Measurements from ENCODE around the gene COBL. TPM values are rescaled to one million over a fixed set of nuclear protein-coding genes. Genes with fewer than 3 reads are reported as not detected.

COBL gene
- total RNA-seq, 1 donor from 2014 or later: 6.3 TPM

DNA sequence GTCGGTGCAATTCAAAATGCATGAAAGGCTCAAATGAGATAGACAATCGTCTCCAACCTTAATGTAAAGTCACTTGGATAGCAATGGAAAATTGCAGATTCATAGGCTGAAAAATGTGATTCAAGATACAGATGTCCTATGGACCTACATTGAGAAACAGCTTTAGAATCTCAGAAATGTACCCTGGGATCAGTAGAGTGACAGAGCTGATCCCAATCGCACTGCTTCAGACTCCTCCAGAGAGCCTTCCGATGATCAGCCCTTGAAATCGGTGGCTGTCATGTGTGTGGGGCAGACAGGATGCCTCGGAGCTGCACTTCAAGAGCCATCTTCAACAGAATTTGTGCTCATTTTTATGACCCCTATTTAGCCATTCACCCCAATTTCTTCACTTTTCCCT lies 293.8 kb downstream of the COBL start:
- Histone ChIP-seq H3K9me3 (ENCODE audit: low read depth) (no peaks in the 10 kb centered on the region), H3K4me1 (no peaks in the 10 kb centered on the region), H2AFZ (replicated peaks) (no peak overlapping the region), H3K27me3 (no peaks in the 10 kb centered on the region), H3K27ac (no peak overlapping the region), H3K36me3 (no peaks in the 10 kb centered on the region), H3K9ac (no peak overlapping the region), H3K4me2 (no peak overlapping the region), H4K20me1 (ENCODE audit: low read depth) (no peaks in the 10 kb centered on the region), H3F3A (ENCODE audit: low read depth) (no peaks in the 10 kb centered on the region), H3K79me2 (ENCODE audit: low read depth) (no peaks in the 10 kb centered on the region), H3K4me3 (no peak overlapping the region)
- Mint-ChIP-seq H3K27ac (no peak overlapping the region), H3K4me3 (no peak overlapping the region), H3K4me1 (peaks cover 8% of the 10 kb centered on the region), H3K9me3 (no peaks in the 10 kb centered on the region), H3K27me3 (ENCODE audit: insufficient read depth, low read depth) (peaks cover 2% of the 10 kb centered on the region), H3K36me3 (no peaks in the 10 kb centered on the region)
- no peak for DNase-seq (ENCODE audit: low spot score)
- TF ChIP-seq EZH2phosphoT487 (IDR thresholded peaks at IDR 0.05) (no peak), EZH2 (IDR thresholded peaks at IDR 0.05) (no peak)
- TF ChIP-seq, protein P1, sequence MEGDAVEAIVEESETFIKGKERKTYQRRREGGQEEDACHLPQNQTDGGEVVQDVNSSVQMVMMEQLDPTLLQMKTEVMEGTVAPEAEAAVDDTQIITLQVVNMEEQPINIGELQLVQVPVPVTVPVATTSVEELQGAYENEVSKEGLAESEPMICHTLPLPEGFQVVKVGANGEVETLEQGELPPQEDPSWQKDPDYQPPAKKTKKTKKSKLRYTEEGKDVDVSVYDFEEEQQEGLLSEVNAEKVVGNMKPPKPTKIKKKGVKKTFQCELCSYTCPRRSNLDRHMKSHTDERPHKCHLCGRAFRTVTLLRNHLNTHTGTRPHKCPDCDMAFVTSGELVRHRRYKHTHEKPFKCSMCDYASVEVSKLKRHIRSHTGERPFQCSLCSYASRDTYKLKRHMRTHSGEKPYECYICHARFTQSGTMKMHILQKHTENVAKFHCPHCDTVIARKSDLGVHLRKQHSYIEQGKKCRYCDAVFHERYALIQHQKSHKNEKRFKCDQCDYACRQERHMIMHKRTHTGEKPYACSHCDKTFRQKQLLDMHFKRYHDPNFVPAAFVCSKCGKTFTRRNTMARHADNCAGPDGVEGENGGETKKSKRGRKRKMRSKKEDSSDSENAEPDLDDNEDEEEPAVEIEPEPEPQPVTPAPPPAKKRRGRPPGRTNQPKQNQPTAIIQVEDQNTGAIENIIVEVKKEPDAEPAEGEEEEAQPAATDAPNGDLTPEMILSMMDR (IDR thresholded peaks at IDR 0.05): no peak

DNA sequence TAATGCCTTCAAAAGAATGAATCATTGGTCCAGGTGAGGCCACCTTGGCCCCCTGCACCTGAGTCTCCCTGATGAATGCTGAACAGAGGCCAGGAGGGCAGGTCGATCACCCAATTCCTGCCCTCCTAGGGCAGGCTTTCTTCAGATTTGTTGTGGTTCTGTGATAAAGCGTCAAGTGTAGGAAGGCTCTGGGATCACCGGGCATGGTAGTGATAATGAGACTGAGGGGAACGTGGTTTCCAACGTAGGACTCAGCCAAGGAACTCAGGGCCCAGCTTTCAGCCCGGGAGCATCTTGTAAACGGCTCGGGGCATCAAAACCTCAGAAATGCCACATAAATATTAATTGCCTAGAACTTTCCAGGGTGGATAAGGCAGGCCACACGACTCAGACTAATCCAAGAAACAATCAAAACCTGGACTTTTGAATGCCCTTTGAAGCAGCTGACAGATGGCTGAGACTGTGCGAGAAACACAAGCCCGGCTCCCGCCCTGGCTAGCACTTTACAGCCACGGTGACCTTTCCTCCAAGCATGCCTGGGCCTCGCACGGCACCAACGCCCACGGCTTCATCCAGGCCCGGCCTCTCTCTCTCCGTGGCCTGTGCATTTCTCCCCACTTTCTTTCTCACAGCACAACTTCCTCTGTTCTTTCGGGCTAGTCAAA lies 294.6 kb downstream of the COBL start:
- no peaks in the 10 kb centered on the region for H3K9me3 ChIP-seq (ENCODE audit: low read depth)
- no peak overlapping the region for H3K27ac Mint-ChIP-seq
- no peak for TF ChIP-seq EZH2phosphoT487 (IDR thresholded peaks at IDR 0.05)
- no peaks in the 10 kb centered on the region for H3K4me1 ChIP-seq
- H3K4me1 Mint-ChIP-seq: peaks cover 8% of the 10 kb centered on the region
- H3K27me3 Mint-ChIP-seq (ENCODE audit: insufficient read depth, low read depth): peaks cover 2% of the 10 kb centered on the region
- no peak for DNase-seq (ENCODE audit: low spot score)
- no peaks in the 10 kb centered on the region for H3K36me3 Mint-ChIP-seq
- H2AFZ ChIP-seq (replicated peaks): no peak overlapping the region
- H3K27ac ChIP-seq: no peak overlapping the region
- H4K20me1 ChIP-seq (ENCODE audit: low read depth): no peaks in the 10 kb centered on the region
- no peak overlapping the region for H3K4me3 Mint-ChIP-seq
- H3K79me2 ChIP-seq (ENCODE audit: low read depth): no peaks in the 10 kb centered on the region
- H3K27me3 ChIP-seq: no peaks in the 10 kb centered on the region
- no peak overlapping the region for H3K4me2 ChIP-seq
- no peaks in the 10 kb centered on the region for H3K36me3 ChIP-seq
- no peaks in the 10 kb centered on the region for H3K9me3 Mint-ChIP-seq
- no peaks in the 10 kb centered on the region for H3F3A ChIP-seq (ENCODE audit: low read depth)
- no peak overlapping the region for H3K9ac ChIP-seq
- H3K4me3 ChIP-seq: no peak overlapping the region

DNA sequence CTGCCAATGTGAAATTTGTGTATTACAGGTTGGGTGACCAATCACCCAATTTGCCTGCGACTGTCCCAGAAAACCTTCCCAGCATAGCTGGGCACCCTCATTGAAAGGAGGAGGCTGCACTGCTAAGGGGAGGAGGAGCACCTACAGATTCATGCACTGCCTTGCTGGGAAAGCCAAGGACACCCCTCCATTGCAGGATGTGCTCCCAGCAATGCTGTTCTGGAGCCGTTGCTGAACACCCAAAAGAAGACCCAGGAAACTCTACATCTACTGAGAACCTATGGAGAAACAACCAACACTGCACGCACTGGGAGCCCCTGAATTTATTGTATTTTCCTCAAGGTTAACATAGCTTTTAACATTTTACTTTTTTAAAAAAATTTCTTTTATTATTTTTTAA lies 295.7 kb downstream of the COBL start:
- DNase-seq (ENCODE audit: low spot score): no peak
- H3K4me1 ChIP-seq: no peaks in the 10 kb centered on the region
- Mint-ChIP-seq H3K27ac (no peak overlapping the region), H3K36me3 (no peaks in the 10 kb centered on the region), H3K9me3 (no peaks in the 10 kb centered on the region), H3K4me1 (peaks cover 8% of the 10 kb centered on the region), H3K4me3 (no peak overlapping the region), H3K27me3 (ENCODE audit: insufficient read depth, low read depth) (peaks cover 2% of the 10 kb centered on the region)
- no peak overlapping the region for H3K4me2 ChIP-seq
- H3K9ac ChIP-seq: no peak overlapping the region
- H3K36me3 ChIP-seq: no peaks in the 10 kb centered on the region
- no peak overlapping the region for H3K27ac ChIP-seq
- H2AFZ ChIP-seq (replicated peaks): no peak overlapping the region
- no peaks in the 10 kb centered on the region for H3K27me3 ChIP-seq
- H4K20me1 ChIP-seq (ENCODE audit: low read depth): no peaks in the 10 kb centered on the region
- no peak overlapping the region for H3K4me3 ChIP-seq
- TF ChIP-seq EZH2 (IDR thresholded peaks at IDR 0.05) (no peak), EZH2phosphoT487 (IDR thresholded peaks at IDR 0.05) (no peak)
- TF ChIP-seq, protein P1 (IDR thresholded peaks at IDR 0.05): no peak
- H3K79me2 ChIP-seq (ENCODE audit: low read depth): no peaks in the 10 kb centered on the region
- no peaks in the 10 kb centered on the region for H3F3A ChIP-seq (ENCODE audit: low read depth)
- H3K9me3 ChIP-seq (ENCODE audit: low read depth): no peaks in the 10 kb centered on the region
